ENCODE results near the gene FBXO28. TPM values are rescaled to one million over a fixed set of nuclear protein-coding genes. Genes with fewer than 3 reads are reported as not detected.
"Not testable (repeated sequence)": the region's sequence is repeated elsewhere in the genome, so short reads cannot be mapped to it uniquely, and the experiment has no call there.

Gene FBXO28
- total RNA-seq, 1 experiment from 2014 or later, result 36.6 TPM

DNA sequence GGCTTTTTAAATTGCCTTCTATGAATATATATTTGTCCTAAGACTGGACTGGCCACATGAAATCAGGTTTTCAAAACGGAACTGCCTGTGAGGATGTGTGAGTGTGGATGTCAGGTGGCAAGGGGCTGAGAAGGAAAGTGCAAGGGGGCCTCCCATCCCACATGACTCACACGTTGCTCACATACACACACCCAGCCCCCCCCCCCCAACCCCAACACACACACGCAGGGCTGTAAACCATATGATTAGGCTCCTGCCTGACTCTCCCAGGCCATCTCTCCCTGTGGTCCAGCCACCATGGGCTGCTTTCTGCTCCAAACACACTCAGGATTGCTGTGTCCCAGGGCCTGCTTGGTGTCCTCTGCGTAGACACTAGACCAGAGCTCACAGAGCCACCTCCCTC, 91.5 kb downstream of the FBXO28 start:
- POLR2A ChIA-PET, result no interaction called here

DNA sequence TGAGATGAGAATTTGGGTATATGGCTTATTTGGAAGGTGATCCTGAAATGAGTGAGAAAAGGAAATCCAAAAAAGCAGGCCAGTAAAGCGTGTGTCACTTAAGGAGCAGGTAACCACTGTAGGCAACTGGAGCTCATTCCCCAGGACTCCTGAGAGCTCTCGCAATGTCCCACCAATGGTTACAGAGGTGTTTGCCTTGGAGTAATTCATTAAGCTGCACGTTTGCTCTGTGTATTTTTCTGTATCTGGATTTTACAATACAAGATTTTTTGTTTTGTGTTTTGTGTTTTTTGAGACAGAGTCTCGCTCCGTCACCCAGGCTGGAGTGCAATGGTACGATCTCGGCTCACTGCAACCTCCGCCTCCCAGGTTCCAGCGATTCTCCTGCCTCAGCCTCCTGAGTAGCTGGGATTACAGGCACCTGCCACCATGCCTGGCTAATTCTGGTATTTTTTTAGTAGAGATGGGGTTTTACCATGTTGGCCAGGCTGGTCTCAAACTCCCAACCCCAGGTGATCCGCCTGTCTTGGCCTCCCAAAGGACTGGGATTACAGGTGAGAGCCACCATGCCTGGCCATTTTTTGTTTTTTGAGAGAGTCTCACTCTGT, 92.1 kb downstream of the FBXO28 start:
- H3K9me3 ChIP-seq (ENCODE audit: control insufficient read depth, insufficient read depth, low read depth, low read length); H3K36me3 ChIP-seq (ENCODE audit: control insufficient read depth, insufficient read depth, low read length); H3K4me3 ChIP-seq (ENCODE audit: low read depth in 2 of 2, low read length in 2 of 2); in situ Hi-C loops (cut with HindIII; ENCODE audit: low pct_unique_long_range_greater_than_20kb, low sequenced_read_pairs); POLR2A ChIA-PET; H3K27me3 ChIP-seq (ENCODE audit: control insufficient read depth, insufficient read depth, low read length); H3K27ac ChIP-seq (ENCODE audit: low read length); DNase-seq (ENCODE audit: low read depth, low spot score); H3K4me1 ChIP-seq (ENCODE audit: control insufficient read depth, insufficient read depth, low read length); intact Hi-C loops (cut with micrococcal nuclease; ENCODE audit: unreplicated experiment); BruUV-seq (replicated peaks); ATAC-seq: not testable (repeated sequence)
- CTCF ChIA-PET, result interaction anchor here (1.1 kb wide), 1 partner anchor 53 kb away, joined by 3 read pairs; no protein-coding TSS in a partner anchor

More for the DNA sequence above, 91.5 kb downstream of the FBXO28 start:
- H3K9me3 ChIP-seq (ENCODE audit: control insufficient read depth, insufficient read depth, low read depth, low read length), result no peaks in the 10 kb centered on the region
- intact Hi-C loops (cut with micrococcal nuclease; ENCODE audit: unreplicated experiment) (no loop called here), in situ Hi-C loops (cut with HindIII; ENCODE audit: low pct_unique_long_range_greater_than_20kb, low sequenced_read_pairs) (no loop called here)
- DNase-seq (ENCODE audit: low read depth, low spot score) (no peak), ATAC-seq (peak; percentile 48)
- CTCF ChIA-PET, result interaction anchor here (1.1 kb wide), 1 partner anchor 52 kb away, joined by 3 read pairs; no protein-coding TSS in a partner anchor
- no TSS peak for BruUV-seq (replicated peaks)
- no peaks in the 10 kb centered on the region for H3K36me3 ChIP-seq (ENCODE audit: control insufficient read depth, insufficient read depth, low read length)
- no peak for TF ChIP-seq POLR2AphosphoS5 (IDR thresholded peaks at IDR 0.05; ENCODE audit: low read depth, low read length)
- no peak for TF ChIP-seq SIN3A (IDR thresholded peaks at IDR 0.05; ENCODE audit: borderline replicate concordance, insufficient read depth, low read depth, low read length)
- no peak for TF ChIP-seq TCF7L2 (IDR thresholded peaks at IDR 0.05; ENCODE audit: low read depth, low read length)
- TF ChIP-seq, protein P1, sequence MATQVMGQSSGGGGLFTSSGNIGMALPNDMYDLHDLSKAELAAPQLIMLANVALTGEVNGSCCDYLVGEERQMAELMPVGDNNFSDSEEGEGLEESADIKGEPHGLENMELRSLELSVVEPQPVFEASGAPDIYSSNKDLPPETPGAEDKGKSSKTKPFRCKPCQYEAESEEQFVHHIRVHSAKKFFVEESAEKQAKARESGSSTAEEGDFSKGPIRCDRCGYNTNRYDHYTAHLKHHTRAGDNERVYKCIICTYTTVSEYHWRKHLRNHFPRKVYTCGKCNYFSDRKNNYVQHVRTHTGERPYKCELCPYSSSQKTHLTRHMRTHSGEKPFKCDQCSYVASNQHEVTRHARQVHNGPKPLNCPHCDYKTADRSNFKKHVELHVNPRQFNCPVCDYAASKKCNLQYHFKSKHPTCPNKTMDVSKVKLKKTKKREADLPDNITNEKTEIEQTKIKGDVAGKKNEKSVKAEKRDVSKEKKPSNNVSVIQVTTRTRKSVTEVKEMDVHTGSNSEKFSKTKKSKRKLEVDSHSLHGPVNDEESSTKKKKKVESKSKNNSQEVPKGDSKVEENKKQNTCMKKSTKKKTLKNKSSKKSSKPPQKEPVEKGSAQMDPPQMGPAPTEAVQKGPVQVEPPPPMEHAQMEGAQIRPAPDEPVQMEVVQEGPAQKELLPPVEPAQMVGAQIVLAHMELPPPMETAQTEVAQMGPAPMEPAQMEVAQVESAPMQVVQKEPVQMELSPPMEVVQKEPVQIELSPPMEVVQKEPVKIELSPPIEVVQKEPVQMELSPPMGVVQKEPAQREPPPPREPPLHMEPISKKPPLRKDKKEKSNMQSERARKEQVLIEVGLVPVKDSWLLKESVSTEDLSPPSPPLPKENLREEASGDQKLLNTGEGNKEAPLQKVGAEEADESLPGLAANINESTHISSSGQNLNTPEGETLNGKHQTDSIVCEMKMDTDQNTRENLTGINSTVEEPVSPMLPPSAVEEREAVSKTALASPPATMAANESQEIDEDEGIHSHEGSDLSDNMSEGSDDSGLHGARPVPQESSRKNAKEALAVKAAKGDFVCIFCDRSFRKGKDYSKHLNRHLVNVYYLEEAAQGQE (IDR thresholded peaks at IDR 0.05; ENCODE audit: insufficient read depth in 1 of 2, low read depth in 2 of 2, low read length in 1 of 2), result no peak
- TF ChIP-seq, protein P2, sequence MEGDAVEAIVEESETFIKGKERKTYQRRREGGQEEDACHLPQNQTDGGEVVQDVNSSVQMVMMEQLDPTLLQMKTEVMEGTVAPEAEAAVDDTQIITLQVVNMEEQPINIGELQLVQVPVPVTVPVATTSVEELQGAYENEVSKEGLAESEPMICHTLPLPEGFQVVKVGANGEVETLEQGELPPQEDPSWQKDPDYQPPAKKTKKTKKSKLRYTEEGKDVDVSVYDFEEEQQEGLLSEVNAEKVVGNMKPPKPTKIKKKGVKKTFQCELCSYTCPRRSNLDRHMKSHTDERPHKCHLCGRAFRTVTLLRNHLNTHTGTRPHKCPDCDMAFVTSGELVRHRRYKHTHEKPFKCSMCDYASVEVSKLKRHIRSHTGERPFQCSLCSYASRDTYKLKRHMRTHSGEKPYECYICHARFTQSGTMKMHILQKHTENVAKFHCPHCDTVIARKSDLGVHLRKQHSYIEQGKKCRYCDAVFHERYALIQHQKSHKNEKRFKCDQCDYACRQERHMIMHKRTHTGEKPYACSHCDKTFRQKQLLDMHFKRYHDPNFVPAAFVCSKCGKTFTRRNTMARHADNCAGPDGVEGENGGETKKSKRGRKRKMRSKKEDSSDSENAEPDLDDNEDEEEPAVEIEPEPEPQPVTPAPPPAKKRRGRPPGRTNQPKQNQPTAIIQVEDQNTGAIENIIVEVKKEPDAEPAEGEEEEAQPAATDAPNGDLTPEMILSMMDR (IDR thresholded peaks at IDR 0.05), result no peak
- peaks cover 5% of the 10 kb centered on the region; the same call in 1 of the 2 replicates for H3K4me1 ChIP-seq (ENCODE audit: control insufficient read depth, insufficient read depth, low read length)
- H3K4me3 ChIP-seq (ENCODE audit: low read depth in 2 of 2, low read length in 2 of 2), result no peak overlapping the region
- no peak overlapping the region for H3K27ac ChIP-seq (ENCODE audit: low read length)
- H3K27me3 ChIP-seq (ENCODE audit: control insufficient read depth, insufficient read depth, low read length), result no peaks in the 10 kb centered on the region

DNA sequence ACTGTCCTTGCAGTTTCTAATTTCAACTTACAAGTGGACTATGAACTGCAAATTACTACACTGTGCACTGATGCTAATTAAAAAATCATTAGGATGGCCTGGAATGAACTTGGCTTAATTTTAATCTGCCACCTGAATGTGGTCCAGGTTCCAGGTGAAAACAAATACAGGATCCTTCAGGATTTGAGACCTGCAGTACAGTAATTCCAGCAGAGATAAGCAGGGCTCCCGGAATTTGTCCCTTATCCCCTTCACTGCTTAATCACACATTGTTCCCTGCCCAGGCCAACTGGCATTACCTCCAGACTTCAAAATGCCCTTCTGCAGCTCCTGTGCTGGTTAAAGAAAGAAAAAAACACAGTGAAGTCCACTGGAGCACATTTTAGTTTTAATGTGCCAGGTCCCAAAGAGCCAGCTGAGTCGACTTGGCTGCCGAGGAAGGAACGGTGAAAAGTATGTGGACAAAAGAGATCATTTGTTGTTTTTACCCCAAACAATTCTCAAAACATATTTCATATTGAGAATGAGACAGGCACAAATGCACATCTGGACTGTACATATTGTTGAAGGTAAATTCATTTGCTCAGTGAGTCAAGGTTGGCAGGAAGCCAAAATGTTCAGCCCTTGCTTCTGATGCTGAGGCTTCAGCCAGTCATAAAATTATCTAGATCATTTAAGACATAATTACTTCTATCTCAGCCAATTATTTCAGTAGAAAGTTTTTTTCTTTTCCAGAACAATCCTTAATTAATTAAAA, 97.5 kb downstream of the FBXO28 start:
- Histone ChIP-seq H3K36me3 (ENCODE audit: control insufficient read depth, insufficient read depth, low read length) (no peaks in the 10 kb centered on the region), H3K9me3 (ENCODE audit: control insufficient read depth, insufficient read depth, low read depth, low read length) (no peaks in the 10 kb centered on the region), H3K4me3 (ENCODE audit: low read depth in 2 of 2, low read length in 2 of 2) (no peak overlapping the region), H3K27ac (ENCODE audit: low read length) (no peak overlapping the region), H3K4me1 (ENCODE audit: control insufficient read depth, insufficient read depth, low read length) (0 out of 2 replicates have a peak, but pooled peaks cover 4% of the 10 kb centered on the region), H3K27me3 (ENCODE audit: control insufficient read depth, insufficient read depth, low read length) (no peaks in the 10 kb centered on the region)
- ChIA-PET CTCF (no interaction called here), POLR2A (no interaction called here)
- ATAC-seq (no peak), DNase-seq (ENCODE audit: low read depth, low spot score) (peak; percentile 36)
- no TSS peak for BruUV-seq (replicated peaks)
- TF ChIP-seq, protein P1 (IDR thresholded peaks at IDR 0.05; ENCODE audit: insufficient read depth in 1 of 2, low read depth in 2 of 2, low read length in 1 of 2), result no peak
- no peak for TF ChIP-seq TCF7L2 (IDR thresholded peaks at IDR 0.05; ENCODE audit: low read depth, low read length)
- no peak for TF ChIP-seq POLR2AphosphoS5 (IDR thresholded peaks at IDR 0.05; ENCODE audit: low read depth, low read length)
- no peak for TF ChIP-seq SIN3A (IDR thresholded peaks at IDR 0.05; ENCODE audit: borderline replicate concordance, insufficient read depth, low read depth, low read length)
- TF ChIP-seq, protein P2 (IDR thresholded peaks at IDR 0.05), result no peak
- intact Hi-C loops (cut with micrococcal nuclease; ENCODE audit: unreplicated experiment), result no loop called here
- in situ Hi-C loops (cut with HindIII; ENCODE audit: low pct_unique_long_range_greater_than_20kb, low sequenced_read_pairs), result no loop called here

Data from Panc1 (cell line).